SK-N-SH treated with all-trans-retinoic acid at 6 μM for 48 hours (cell line): ENCODE data around the gene MAFB.

ENCODE experiments used
- ARNTL ChIP-seq: fragments of 450-650 bp; formaldehyde crosslinking; IDR thresholded peaks from 2 replicates; pipeline ENCODE4 v1.5.0; 2020; ENCODE audit warnings: low read depth, mild to moderate bottlenecking, moderate library complexity, borderline replicate concordance
- GLIS3 ChIP-seq: fragments of 250-450 bp; sonication (Bioruptor Pico); IDR thresholded peaks from 2 replicates; pipeline ENCODE4 v1.5.0; 2020; ENCODE audit warnings: mild to moderate bottlenecking, moderate library complexity
- ISL1 ChIP-seq: fragments of 250-450 bp; sonication (Bioruptor Pico); IDR thresholded peaks from 2 replicates; pipeline ENCODE4 v2.1.2; 2022; ENCODE audit warnings: mild to moderate bottlenecking, moderate library complexity
- OSR1 ChIP-seq: fragments of 250-450 bp; sonication (Bioruptor Pico); IDR thresholded peaks from 2 replicates; pipeline ENCODE4 v1.8.0; 2022; ENCODE audit warnings: moderate library complexity, mild to moderate bottlenecking, inconsistent platforms
- RARB ChIP-seq: fragments of 250-450 bp; sonication (Bioruptor Pico); IDR thresholded peaks from 2 replicates; pipeline ENCODE4 v1.8.0; 2021; ENCODE audit warnings: mild to moderate bottlenecking, moderate library complexity
- TOX ChIP-seq: fragments of 250-450 bp; sonication (Bioruptor Pico); IDR thresholded peaks from 2 replicates; pipeline ENCODE4 v1.8.0; 2021; ENCODE audit warnings: mild to moderate bottlenecking, moderate library complexity, borderline replicate concordance
- ZC3H10 ChIP-seq: fragments of 250-450 bp; sonication (Bioruptor Pico); IDR thresholded peaks from 2 replicates; pipeline ENCODE4 v1.5.1; 2021; ENCODE audit warnings: mild to moderate bottlenecking, moderate library complexity
- ZFP30 ChIP-seq: fragments of 450-650 bp; formaldehyde crosslinking; IDR thresholded peaks from 2 replicates; pipeline ENCODE4 v1.5.0; 2022; ENCODE audit warnings: mild to moderate bottlenecking, moderate library complexity
- ZNF70 ChIP-seq: fragments of 450-650 bp; formaldehyde crosslinking; IDR thresholded peaks from 2 replicates; pipeline ENCODE4 v1.5.0; 2020; ENCODE audit warnings: mild to moderate bottlenecking, moderate library complexity
- TF ChIP-seq, protein P1 (sequence below): fragments of 250-450 bp; sonication (Bioruptor Pico); IDR thresholded peaks from 2 replicates; pipeline ENCODE4 v1.8.0; 2020; ENCODE audit warnings: mild to moderate bottlenecking, moderate library complexity, borderline replicate concordance
- TF ChIP-seq, protein P2 (sequence below): fragments of 250-450 bp; sonication (Bioruptor Pico); IDR thresholded peaks from 2 replicates; pipeline ENCODE4 v1.8.0; 2021; ENCODE audit warnings: low read depth, mild to moderate bottlenecking, moderate library complexity, borderline replicate concordance
- TF ChIP-seq, protein P3 (sequence below): fragments of 250-450 bp; sonication (Bioruptor Pico); IDR thresholded peaks from 2 replicates; pipeline ENCODE4 v1.5.1; 2021; ENCODE audit warnings: mild to moderate bottlenecking, moderate library complexity
- TF ChIP-seq, protein P4 (sequence below): fragments of 250-450 bp; sonication (Bioruptor Pico); IDR thresholded peaks from 2 replicates; pipeline ENCODE4 v1.5.0; 2020; ENCODE audit warnings: mild to moderate bottlenecking, moderate library complexity

GRCh38 chr20:40728470-40728869 lies 39.4 kb upstream of the MAFB start:
- no peak for TF ChIP-seq RARB (CRISPR knock-in tag)
- TF ChIP-seq ARNTL (CRISPR knock-in tag), result no peak
- TF ChIP-seq OSR1 (CRISPR knock-in tag), result no peak
- no peak for TF ChIP-seq ZC3H10 (CRISPR knock-in tag)
- TF ChIP-seq, protein P1, sequence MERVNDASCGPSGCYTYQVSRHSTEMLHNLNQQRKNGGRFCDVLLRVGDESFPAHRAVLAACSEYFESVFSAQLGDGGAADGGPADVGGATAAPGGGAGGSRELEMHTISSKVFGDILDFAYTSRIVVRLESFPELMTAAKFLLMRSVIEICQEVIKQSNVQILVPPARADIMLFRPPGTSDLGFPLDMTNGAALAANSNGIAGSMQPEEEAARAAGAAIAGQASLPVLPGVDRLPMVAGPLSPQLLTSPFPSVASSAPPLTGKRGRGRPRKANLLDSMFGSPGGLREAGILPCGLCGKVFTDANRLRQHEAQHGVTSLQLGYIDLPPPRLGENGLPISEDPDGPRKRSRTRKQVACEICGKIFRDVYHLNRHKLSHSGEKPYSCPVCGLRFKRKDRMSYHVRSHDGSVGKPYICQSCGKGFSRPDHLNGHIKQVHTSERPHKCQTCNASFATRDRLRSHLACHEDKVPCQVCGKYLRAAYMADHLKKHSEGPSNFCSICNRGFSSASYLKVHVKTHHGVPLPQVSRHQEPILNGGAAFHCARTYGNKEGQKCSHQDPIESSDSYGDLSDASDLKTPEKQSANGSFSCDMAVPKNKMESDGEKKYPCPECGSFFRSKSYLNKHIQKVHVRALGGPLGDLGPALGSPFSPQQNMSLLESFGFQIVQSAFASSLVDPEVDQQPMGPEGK (CRISPR knock-in tag), result no peak
- TF ChIP-seq ZNF70 (CRISPR knock-in tag), result no peak
- TF ChIP-seq TOX (CRISPR knock-in tag), result no peak
- no peak for TF ChIP-seq GLIS3 (CRISPR knock-in tag)
- TF ChIP-seq ZFP30, result no peak
- TF ChIP-seq, protein P2, sequence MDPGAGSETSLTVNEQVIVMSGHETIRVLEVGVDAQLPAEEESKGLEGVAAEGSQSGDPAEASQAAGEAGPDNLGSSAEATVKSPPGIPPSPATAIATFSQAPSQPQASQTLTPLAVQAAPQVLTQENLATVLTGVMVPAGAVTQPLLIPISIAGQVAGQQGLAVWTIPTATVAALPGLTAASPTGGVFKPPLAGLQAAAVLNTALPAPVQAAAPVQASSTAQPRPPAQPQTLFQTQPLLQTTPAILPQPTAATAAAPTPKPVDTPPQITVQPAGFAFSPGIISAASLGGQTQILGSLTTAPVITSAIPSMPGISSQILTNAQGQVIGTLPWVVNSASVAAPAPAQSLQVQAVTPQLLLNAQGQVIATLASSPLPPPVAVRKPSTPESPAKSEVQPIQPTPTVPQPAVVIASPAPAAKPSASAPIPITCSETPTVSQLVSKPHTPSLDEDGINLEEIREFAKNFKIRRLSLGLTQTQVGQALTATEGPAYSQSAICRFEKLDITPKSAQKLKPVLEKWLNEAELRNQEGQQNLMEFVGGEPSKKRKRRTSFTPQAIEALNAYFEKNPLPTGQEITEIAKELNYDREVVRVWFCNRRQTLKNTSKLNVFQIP, result no peak
- TF ChIP-seq, protein P3, sequence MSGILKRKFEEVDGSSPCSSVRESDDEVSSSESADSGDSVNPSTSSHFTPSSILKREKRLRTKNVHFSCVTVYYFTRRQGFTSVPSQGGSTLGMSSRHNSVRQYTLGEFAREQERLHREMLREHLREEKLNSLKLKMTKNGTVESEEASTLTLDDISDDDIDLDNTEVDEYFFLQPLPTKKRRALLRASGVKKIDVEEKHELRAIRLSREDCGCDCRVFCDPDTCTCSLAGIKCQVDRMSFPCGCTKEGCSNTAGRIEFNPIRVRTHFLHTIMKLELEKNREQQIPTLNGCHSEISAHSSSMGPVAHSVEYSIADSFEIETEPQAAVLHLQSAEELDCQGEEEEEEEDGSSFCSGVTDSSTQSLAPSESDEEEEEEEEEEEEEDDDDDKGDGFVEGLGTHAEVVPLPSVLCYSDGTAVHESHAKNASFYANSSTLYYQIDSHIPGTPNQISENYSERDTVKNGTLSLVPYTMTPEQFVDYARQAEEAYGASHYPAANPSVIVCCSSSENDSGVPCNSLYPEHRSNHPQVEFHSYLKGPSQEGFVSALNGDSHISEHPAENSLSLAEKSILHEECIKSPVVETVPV, result no peak
- TF ChIP-seq, protein P4, sequence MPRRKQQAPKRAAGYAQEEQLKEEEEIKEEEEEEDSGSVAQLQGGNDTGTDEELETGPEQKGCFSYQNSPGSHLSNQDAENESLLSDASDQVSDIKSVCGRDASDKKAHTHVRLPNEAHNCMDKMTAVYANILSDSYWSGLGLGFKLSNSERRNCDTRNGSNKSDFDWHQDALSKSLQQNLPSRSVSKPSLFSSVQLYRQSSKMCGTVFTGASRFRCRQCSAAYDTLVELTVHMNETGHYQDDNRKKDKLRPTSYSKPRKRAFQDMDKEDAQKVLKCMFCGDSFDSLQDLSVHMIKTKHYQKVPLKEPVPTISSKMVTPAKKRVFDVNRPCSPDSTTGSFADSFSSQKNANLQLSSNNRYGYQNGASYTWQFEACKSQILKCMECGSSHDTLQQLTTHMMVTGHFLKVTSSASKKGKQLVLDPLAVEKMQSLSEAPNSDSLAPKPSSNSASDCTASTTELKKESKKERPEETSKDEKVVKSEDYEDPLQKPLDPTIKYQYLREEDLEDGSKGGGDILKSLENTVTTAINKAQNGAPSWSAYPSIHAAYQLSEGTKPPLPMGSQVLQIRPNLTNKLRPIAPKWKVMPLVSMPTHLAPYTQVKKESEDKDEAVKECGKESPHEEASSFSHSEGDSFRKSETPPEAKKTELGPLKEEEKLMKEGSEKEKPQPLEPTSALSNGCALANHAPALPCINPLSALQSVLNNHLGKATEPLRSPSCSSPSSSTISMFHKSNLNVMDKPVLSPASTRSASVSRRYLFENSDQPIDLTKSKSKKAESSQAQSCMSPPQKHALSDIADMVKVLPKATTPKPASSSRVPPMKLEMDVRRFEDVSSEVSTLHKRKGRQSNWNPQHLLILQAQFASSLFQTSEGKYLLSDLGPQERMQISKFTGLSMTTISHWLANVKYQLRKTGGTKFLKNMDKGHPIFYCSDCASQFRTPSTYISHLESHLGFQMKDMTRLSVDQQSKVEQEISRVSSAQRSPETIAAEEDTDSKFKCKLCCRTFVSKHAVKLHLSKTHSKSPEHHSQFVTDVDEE (CRISPR knock-in tag), result no peak
- no peak for TF ChIP-seq ISL1 (CRISPR knock-in tag)
